ENCODE data around the gene SPOCK3.

DNA sequence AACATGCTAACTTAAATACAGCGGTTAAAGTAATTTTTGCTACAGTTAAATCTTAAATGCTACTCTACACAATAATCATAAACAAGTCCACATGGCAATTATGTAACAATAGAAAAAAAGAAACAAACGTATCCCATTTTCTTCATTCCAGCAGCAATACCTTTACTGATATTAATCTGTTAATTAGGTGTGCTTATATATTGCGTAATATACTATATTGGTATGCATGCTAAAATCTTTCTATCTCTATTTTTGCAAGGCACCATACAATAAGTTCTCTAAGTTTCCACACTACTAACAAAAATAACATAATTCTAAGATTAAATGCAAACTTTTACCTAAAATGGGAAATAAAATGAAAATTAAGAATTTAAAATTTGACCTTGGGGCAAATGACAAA, 500.6 kb downstream of the SPOCK3 start:
- TF ChIP-seq, protein P1, sequence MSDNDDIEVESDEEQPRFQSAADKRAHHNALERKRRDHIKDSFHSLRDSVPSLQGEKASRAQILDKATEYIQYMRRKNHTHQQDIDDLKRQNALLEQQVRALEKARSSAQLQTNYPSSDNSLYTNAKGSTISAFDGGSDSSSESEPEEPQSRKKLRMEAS (IDR thresholded peaks at IDR 0.05; ENCODE audit: insufficient read depth, insufficient read length), result no peak
- TF ChIP-seq CTCF (IDR thresholded peaks at IDR 0.05; ENCODE audit: extremely low read depth in 1 of 2, insufficient read depth in 1 of 2, low read depth in 1 of 2, low read length in 2 of 2), result no peak
- TF ChIP-seq JUN (IDR thresholded peaks at IDR 0.05; ENCODE audit: borderline replicate concordance, insufficient read depth, insufficient read length, low read depth), result no peak
- no peak for TF ChIP-seq POLR2AphosphoS5 (IDR thresholded peaks at IDR 0.05; ENCODE audit: insufficient read depth, low read depth, low read length)
- TF ChIP-seq POLR2A (IDR thresholded peaks at IDR 0.05; ENCODE audit: low read depth, low read length), result no peak
